HEK293T (cell line): ENCODE results near the gene CTSV.

Experiments
- ARNT ChIP-seq: fragments of 450-650 bp; IDR thresholded peaks from 2 replicates; pipeline ENCODE4 v1.6.1; 2017; ENCODE audit warnings: mild to moderate bottlenecking
- BHLHE40 ChIP-seq: fragments of 450-650 bp; IDR thresholded peaks from 2 replicates; pipeline ENCODE4 v1.6.1; 2016; ENCODE audit warnings: mild to moderate bottlenecking, moderate library complexity, borderline replicate concordance
- CTBP1 ChIP-seq: fragments of 450-650 bp; IDR thresholded peaks from 2 replicates; pipeline ENCODE4 v1.6.1; 2016; ENCODE audit warnings: borderline replicate concordance
- ELF4 ChIP-seq: fragments of 450-650 bp; IDR thresholded peaks from 2 replicates; pipeline ENCODE4 v1.6.1; 2017; ENCODE audit warnings: antibody characterized with exemption
- FOXK2 ChIP-seq: fragments of 450-650 bp; IDR thresholded peaks from 2 replicates; pipeline ENCODE4 v1.6.1; 2016; ENCODE audit warnings: mild to moderate bottlenecking
- FOXM1 ChIP-seq: fragments of 450-650 bp; IDR thresholded peaks from 2 replicates; pipeline ENCODE4 v1.6.1; 2017; ENCODE audit warnings: mild to moderate bottlenecking, borderline replicate concordance
- HDGF ChIP-seq: fragments of 450-650 bp; IDR thresholded peaks from 2 replicates; pipeline ENCODE4 v1.6.1; 2017; ENCODE audit warnings: antibody characterized with exemption, borderline replicate concordance
- SP1 ChIP-seq: fragments of 450-650 bp; IDR thresholded peaks from 2 replicates; pipeline ENCODE4 v1.6.1; 2017
- TARDBP ChIP-seq: fragments of 450-650 bp; IDR thresholded peaks from 2 replicates; pipeline ENCODE4 v1.6.1; 2016
- ZNF384 ChIP-seq: fragments of 450-650 bp; IDR thresholded peaks from 2 replicates; pipeline ENCODE4 v1.6.1; 2016
- TF ChIP-seq, protein P1 (sequence below): fragments of 450-650 bp; IDR thresholded peaks from 2 replicates; pipeline ENCODE4 v1.6.1; 2016

DNA sequence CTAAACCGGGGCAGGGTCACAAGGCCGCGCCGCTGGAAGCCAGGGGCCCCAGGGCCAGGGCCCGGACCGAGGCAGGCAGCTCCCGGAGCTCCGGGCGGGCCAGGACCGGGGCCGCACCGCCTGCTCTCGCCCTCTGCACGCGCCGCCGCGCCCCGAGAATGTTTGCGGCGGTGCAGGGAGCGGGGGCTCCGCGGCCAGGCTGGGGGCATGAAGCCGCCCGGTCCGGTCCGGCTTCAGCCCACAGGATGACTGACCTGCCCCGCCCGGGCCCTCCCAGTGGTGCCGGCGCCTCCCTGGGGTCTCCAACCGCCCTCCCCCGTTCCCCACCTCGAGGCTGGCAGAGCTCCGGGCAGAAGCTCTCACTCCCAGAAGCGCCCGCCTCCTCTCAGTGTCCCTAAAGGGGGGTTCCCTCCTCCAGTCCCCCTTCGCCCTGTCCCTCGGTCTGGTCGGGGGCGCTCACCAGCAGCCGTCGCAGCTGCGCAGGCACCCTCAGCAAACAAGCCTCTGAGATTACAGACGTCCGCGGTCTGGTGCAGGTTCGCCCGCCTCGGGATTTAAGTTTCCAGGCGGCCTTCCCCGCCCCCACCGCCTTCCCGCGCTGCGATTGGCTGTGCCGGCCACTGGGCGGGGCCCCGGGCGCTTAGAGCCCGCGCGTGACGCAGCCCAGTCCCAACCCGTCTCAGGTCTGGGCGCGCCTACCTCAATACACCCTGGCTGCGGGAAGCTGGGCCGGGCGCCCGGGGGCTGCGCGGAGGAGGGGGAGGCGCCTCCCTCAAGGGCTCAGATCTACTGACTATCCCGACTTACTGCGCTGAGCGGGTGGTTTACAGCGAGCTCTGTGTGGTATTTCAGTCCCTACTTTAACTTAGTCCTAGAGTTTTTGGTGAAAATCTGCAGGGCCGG lies at the start of gene CTSV:
- TF ChIP-seq TARDBP (no peak), FOXK2 (no peak), BHLHE40 (no peak), ELF4 (no peak), HDGF (no peak), FOXM1 (no peak), SP1 (no peak), CTBP1 (no peak), ZNF384 (no peak), ARNT (no peak)
- TF ChIP-seq, protein P1, sequence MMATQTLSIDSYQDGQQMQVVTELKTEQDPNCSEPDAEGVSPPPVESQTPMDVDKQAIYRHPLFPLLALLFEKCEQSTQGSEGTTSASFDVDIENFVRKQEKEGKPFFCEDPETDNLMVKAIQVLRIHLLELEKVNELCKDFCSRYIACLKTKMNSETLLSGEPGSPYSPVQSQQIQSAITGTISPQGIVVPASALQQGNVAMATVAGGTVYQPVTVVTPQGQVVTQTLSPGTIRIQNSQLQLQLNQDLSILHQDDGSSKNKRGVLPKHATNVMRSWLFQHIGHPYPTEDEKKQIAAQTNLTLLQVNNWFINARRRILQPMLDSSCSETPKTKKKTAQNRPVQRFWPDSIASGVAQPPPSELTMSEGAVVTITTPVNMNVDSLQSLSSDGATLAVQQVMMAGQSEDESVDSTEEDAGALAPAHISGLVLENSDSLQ = no peak
